ENCODE results near the gene PLPP7. TPM values are rescaled to one million over a fixed set of nuclear protein-coding genes. Genes with fewer than 3 reads are reported as not detected.
"Not testable (repeated sequence)": the region's sequence is repeated elsewhere in the genome, so short reads cannot be mapped to it uniquely, and the experiment has no call there.

Gene PLPP7
- total RNA-seq, result 10 to 100 TPM in 1 of 4 donors, 1 to 10 TPM in 3; 3.8 to 14.0 (median 6.5) TPM

GRCh38 chr9:131289301-131290035, at the start of gene PLPP7:
Gene PLPP7, plus strand, starts transcription at chr9:131289723. Its CDS starts 275 bp downstream, at chr9:131289998.
- no peak for TF ChIP-seq CTCF (IDR thresholded peaks at IDR 0.05)
- DNase-seq (ENCODE audit: low spot score), result no peak
- peak; percentile 38 for ATAC-seq (ENCODE audit: low FRiP score)

GRCh38 chr9:131240047-131240921, 49.2 kb upstream of the PLPP7 start:
- no peak for TF ChIP-seq CTCF (IDR thresholded peaks at IDR 0.05)
- ATAC-seq (ENCODE audit: low FRiP score) (no peak), DNase-seq (ENCODE audit: low spot score) (no peak)

- not testable (repeated sequence) for DNase-seq (ENCODE audit: low spot score); ATAC-seq (ENCODE audit: low FRiP score)
These were observed 45.2 kb upstream of the PLPP7 start for GRCh38 chr9:131244331-131244730.

GRCh38 chr9:131246618-131247017, 42.9 kb upstream of the PLPP7 start:
- DNase-seq (ENCODE audit: low spot score) (no peak), ATAC-seq (ENCODE audit: low FRiP score) (no peak)
- no peak for TF ChIP-seq CTCF (IDR thresholded peaks at IDR 0.05)

GRCh38 chr9:131252120-131252519, 37.4 kb upstream of the PLPP7 start:
- TF ChIP-seq CTCF (IDR thresholded peaks at IDR 0.05), result no peak
- DNase-seq (ENCODE audit: low spot score), result no peak
- peak; percentile 8 for ATAC-seq (ENCODE audit: low FRiP score)

- TF ChIP-seq CTCF (IDR thresholded peaks at IDR 0.05), result no peak
- ATAC-seq (ENCODE audit: low FRiP score) (no peak), DNase-seq (ENCODE audit: low spot score) (no peak)
These were observed 35.5 kb upstream of the PLPP7 start for GRCh38 chr9:131253891-131254491.

GRCh38 chr9:131254626-131255025, 34.9 kb upstream of the PLPP7 start:
- no peak for TF ChIP-seq CTCF (IDR thresholded peaks at IDR 0.05)
- ATAC-seq (ENCODE audit: low FRiP score) (no peak), DNase-seq (ENCODE audit: low spot score) (no peak)

All from omental fat pad (tissue), 4 donors.